DOHH2 (cell line): ENCODE data around the gene TTC12.

ENCODE experiments used
- H3F3A ChIP-seq: fragments of 200-600 bp; sonication (generic), shearing (Covaris generic); 2 replicates; pipeline ENCODE4 v1.6.0; 2016; ENCODE audit warnings: antibody characterized with exemption, mild to moderate bottlenecking; ENCODE audit not compliant: control insufficient read depth, insufficient read depth
- H3K27ac ChIP-seq: fragments of 200-600 bp; sonication (generic); 2 replicates; pipeline ENCODE4 v1.5.1; 2014; ENCODE audit warnings: low read depth, mild to moderate bottlenecking, low read length, moderate library complexity
- H3K27me3 ChIP-seq: fragments of 200-600 bp; sonication (generic); 2 replicates; pipeline ENCODE4 v1.6.1; 2014; ENCODE audit warnings: mild to moderate bottlenecking, low read length, mixed read lengths; ENCODE audit not compliant: control insufficient read depth
- H3K36me3 ChIP-seq: fragments of 200-600 bp; sonication (generic); 2 replicates; pipeline ENCODE4 v1.6.1; 2014; ENCODE audit warnings: mild to moderate bottlenecking, low read length, moderate library complexity, mixed read lengths; ENCODE audit not compliant: control insufficient read depth
- H3K4me1 ChIP-seq: fragments of 200-600 bp; sonication (generic); 2 replicates; pipeline ENCODE4 v1.6.1; 2014; ENCODE audit warnings: mild to moderate bottlenecking, low read length, mixed read lengths; ENCODE audit not compliant: control insufficient read depth
- H3K4me2 ChIP-seq: fragments of 200-600 bp; sonication (generic); 2 replicates; pipeline ENCODE4 v1.6.0; 2014; ENCODE audit warnings: mild to moderate bottlenecking, low read length, moderate library complexity
- H3K4me3 ChIP-seq: fragments of 200-600 bp; sonication (generic); 2 replicates; pipeline ENCODE4 v1.5.1; 2014; ENCODE audit warnings: mild to moderate bottlenecking, low read length, mixed read lengths
- H3K79me2 ChIP-seq: fragments of 200-600 bp; sonication (generic); 2 replicates; pipeline ENCODE4 v1.6.1; 2014; ENCODE audit warnings: mild to moderate bottlenecking, low read length, mixed read lengths; ENCODE audit not compliant: control insufficient read depth
- H3K9me2 ChIP-seq: fragments of 200-600 bp; sonication (generic); replicated peaks from 2 replicates; pipeline ENCODE4 v1.6.1; 2014; ENCODE audit warnings: mild to moderate bottlenecking, low read length, mixed read lengths; ENCODE audit not compliant: control insufficient read depth
- H3K9me3 ChIP-seq: fragments of 200-600 bp; sonication (generic); 2 replicates; pipeline ENCODE4 v1.6.1; 2014; ENCODE audit warnings: antibody characterized with exemption, low read length, mixed read lengths; ENCODE audit not compliant: control insufficient read depth, insufficient read depth
- H4K20me1 ChIP-seq: fragments of 200-600 bp; sonication (generic); 2 replicates; pipeline ENCODE4 v1.6.0; 2014; ENCODE audit warnings: low read depth, mild to moderate bottlenecking, antibody characterized with exemption, low read length, moderate library complexity; ENCODE audit not compliant: control insufficient read depth, insufficient read depth
- CTCF ChIP-seq: fragments of 200-600 bp; sonication (generic); IDR thresholded peaks from one replicate; pipeline ENCODE4 v1.5.1; 2014; ENCODE audit warnings: antibody characterized with exemption, mild to moderate bottlenecking, low read depth, low read length; ENCODE audit not compliant: poor library complexity, severe bottlenecking
- EZH2phosphoT487 ChIP-seq: fragments of 200-600 bp; sonication (generic); IDR thresholded peaks from 2 replicates; pipeline ENCODE4 v1.6.1; 2017; ENCODE audit warnings: borderline replicate concordance, mild to moderate bottlenecking, antibody characterized with exemption, low read length, moderate library complexity, mixed read lengths

TTC12 gene

DNA sequence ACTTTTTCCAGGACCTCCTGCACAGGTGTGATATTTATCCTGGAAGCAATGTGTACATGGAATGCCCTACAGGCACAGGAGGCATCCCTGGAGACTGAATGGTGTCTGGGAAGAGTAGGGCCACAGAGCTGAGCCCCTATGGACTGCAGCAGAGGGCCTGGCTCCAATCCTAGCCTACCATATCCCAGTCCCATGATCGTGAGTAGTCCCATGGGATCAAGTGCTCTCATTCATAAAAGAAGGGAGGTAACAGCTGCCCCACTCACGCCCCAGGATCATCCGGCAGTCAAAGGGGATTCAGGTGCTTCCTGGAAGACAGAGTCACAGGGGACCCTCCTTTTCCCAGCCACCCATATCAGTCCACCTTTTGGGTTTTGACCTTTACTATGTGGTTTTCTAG lies 97.2 kb downstream of the TTC12 start:
- Histone ChIP-seq H3K79me2 (no peaks in the 10 kb centered on the region), H3F3A (no peaks in the 10 kb centered on the region), H3K4me1 (no peaks in the 10 kb centered on the region), H3K4me2 (no peak overlapping the region), H3K36me3 (no peaks in the 10 kb centered on the region), H3K27ac (no peak overlapping the region), H3K27me3 (no peaks in the 10 kb centered on the region), H3K9me2 (no peaks in the 10 kb centered on the region), H3K9me3 (no peaks in the 10 kb centered on the region), H3K4me3 (no peak overlapping the region), H4K20me1 (no peaks in the 10 kb centered on the region)
- TF ChIP-seq EZH2phosphoT487: no peak
- TF ChIP-seq CTCF: no peak

- H3K4me1 ChIP-seq: no peaks in the 10 kb centered on the region
- TF ChIP-seq EZH2phosphoT487: no peak
- TF ChIP-seq CTCF: no peak
- H4K20me1 ChIP-seq: no peaks in the 10 kb centered on the region
- no peaks in the 10 kb centered on the region for H3K9me2 ChIP-seq
- no peaks in the 10 kb centered on the region for H3K27me3 ChIP-seq
- no peak overlapping the region for H3K4me2 ChIP-seq
- no peak overlapping the region for H3K4me3 ChIP-seq
- H3F3A ChIP-seq: no peaks in the 10 kb centered on the region
- H3K79me2 ChIP-seq: no peaks in the 10 kb centered on the region
- H3K36me3 ChIP-seq: no peaks in the 10 kb centered on the region
- no peaks in the 10 kb centered on the region for H3K9me3 ChIP-seq
- no peak overlapping the region for H3K27ac ChIP-seq
Observed at GRCh38 chr11:113412675-113413074, 98.3 kb downstream of the TTC12 start.

- Histone ChIP-seq H3K79me2 (no peaks in the 10 kb centered on the region), H3K9me3 (no peaks in the 10 kb centered on the region), H3K4me1 (no peaks in the 10 kb centered on the region), H4K20me1 (no peaks in the 10 kb centered on the region), H3K36me3 (no peaks in the 10 kb centered on the region), H3K27me3 (no peaks in the 10 kb centered on the region), H3K4me3 (no peak overlapping the region), H3K9me2 (no peaks in the 10 kb centered on the region), H3K27ac (no peak overlapping the region), H3F3A (no peaks in the 10 kb centered on the region), H3K4me2 (no peak overlapping the region)
- TF ChIP-seq EZH2phosphoT487: no peak
Observed at GRCh38 chr11:113415343-113415742, 101.0 kb downstream of the TTC12 start.
